GM18499 (cell line): ENCODE measurements around the gene MED17.

Experiments used
- ATAC-seq: cut with Tn5 transposase; IDR thresholded peaks from one replicate; pipeline ENCODE4 v1.9.1; 2021; ENCODE audit warnings: moderate number of reproducible peaks; ENCODE audit not compliant: insufficient read depth, unreplicated experiment

The MED17 gene

DNA sequence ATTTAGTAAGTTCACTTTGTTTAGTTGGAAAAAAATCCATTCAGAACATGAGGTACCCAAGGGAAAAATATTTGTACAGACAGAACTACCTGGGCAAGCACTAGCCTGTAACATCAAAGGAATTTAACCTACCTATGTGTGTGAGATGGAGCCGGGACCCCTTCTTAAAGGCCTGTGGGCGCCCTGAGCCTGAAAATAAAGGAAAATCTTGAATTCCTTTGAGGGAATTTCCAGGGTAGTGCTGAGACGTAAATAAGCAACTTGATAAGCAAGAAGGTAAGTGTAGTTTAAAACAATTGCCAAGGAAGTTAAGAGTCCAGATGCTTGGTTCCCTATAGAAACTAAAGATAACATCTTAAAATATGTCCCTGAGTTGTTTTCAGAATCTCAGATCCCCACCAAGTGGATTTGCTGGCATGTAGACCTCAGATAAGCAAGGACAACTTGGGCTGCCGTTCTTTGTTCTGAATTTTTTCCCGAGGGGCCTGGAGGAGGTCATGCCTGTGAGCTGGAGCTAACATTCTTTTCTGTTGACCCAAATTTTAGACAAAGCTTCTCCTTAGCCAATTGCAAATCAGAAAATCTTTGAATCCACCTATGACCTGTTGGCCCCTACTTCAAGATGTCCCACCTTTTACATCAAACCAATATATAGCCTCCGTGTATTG, 31.0 kb downstream of the MED17 start:
- no peak for ATAC-seq

DNA sequence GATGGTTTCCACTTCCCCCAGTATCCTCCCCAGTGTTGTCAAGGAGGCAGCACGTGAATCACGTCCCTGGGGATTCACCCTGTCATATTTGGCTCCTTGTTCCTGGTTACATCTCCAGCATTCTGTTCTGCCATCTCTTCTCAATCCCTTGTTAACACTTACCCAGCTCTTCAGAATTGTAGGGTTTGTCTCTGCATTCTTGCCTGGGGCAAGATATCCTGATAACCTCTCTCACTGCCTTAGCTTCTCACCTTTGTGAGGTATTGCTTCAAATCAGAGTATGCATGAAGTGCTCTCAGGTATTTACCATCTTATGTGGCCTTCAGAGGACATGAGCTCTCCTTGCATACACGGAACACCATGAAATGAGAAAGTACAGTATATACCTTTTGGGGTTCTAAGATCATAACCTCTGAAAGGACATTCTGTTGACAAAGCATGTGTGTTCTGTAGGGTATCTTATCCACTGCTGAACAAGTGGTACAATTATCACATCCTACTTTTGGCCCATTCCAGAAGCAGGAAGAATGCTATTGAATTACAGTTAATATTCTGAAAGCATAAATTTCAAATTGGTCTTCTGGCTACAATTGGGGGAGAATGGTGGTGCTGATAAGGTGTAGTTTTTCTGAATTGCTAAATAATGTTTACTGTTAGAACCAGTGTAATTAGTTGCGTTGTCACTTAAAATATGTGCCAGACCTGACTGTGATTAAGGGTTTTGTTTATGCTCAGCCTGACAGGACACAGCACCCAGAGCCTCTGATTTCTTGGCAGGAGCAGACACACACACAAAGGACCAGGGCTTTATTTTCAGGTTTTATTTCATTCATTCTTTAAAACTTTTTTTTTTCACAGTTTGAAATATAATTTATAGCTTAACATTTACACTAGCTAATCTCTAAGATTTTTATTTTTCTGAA, 33.6 kb downstream of the MED17 start:
- no peak for ATAC-seq

DNA sequence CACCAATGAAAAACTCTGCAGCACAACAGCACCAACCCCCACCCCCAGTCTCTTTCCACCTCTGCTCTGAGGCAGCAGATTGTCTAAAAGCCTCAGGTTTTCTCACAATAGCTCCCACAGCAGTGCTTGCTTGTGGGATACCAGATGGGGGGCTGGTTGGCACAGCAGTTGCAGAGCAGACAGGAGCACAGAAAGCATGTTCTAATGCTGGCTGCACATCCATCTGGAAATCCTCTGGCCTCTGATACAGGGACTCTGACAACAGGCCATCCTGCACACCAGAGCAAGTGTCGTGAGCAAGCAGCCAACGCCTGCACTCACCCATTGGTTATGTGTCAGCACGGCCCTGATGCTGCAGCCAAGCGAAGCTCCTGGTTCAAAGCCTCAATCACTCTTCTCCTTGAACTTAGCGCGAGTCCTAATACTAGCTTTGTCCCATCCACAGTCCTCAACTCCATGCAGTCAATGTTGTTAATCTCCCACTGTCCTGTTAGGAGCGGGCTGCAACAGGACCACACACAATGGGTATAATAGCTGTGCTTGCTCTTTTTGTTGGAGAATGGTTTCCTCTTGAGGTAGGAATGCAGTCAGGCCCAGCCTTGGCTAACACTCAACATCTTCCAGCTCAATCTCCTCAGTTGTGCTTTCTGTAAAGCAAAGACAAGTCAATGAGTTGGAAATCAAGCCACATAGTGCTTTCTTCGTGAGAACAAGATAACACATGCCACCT, 36.0 kb downstream of the MED17 start:
- ATAC-seq = no peak

DNA sequence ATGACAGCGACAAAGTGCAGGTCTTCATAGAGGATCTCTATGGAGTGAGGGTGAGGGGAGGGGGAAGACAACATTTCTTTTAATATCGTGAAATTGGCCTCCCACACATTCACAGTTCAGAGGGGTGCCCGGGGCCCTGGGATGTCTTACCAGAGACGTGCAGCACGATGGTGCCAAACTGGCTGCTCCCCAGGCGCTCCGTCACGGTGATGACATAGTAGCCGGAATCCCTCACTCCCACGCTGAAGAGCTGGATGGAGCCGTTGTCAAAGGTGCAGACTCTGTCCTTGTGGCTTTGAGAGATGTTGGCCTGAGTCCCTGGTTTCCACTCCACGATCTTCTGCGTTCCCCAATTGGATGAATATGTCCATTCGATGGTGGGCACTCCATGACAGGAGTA, 36.8 kb downstream of the MED17 start:
- no peak for ATAC-seq

DNA sequence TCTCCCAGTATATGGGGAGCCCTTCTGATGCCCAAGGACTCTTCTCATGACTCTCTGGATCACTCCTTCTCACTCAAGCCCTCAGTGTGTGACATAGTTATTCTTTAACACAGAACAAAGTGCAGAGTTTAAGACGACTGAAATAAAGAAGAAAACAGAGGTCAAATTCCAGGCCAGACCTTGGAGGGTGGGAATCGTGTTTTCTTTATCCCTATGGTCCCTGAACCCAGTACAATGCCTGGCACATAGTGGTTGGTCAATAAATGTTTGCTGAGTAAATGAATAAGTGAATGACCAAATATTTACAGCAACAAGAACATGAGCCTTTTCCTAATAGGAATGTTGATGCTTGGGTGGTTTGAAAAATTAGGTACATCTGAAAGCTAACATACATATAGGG, 37.5 kb downstream of the MED17 start:
- no peak for ATAC-seq

DNA sequence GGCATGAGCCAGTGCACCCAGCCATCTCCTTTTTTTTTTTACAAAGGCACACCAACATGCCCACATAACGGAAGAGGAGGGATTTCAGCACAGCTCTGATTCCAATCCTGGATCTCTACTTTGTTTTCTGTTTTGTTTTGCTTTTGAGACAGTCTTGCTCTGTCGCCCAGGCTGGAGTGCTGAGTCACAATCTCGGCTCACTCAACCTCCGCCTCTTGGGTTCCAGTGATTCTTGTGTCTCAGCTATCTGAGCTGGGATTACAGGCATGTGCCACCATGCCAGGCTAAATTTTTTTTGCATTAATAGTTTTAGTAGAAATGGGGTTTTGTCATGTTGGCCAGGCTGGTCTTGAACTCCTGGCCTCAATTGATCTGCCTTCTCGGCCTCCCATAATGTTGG, 38.3 kb downstream of the MED17 start:
- ATAC-seq = no peak

DNA sequence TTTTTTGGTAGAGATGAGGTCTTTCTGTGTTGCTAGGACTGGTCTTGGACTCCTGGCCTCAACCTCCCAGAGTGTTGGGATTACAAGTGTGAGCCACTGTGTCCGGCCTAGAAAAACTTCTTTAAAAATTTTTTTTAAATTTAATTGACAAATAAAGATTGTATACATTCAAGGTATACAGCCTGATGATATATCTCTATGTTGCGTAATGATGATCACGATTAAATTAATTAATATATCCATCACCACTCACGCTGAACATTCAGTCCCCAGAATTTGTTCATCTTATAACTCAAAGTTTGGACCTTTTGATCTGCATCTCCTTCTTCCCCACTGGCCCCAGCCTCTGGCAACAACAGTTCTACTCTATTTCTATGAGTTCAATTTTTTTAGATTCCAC, 39.1 kb downstream of the MED17 start:
- no peak for ATAC-seq

DNA sequence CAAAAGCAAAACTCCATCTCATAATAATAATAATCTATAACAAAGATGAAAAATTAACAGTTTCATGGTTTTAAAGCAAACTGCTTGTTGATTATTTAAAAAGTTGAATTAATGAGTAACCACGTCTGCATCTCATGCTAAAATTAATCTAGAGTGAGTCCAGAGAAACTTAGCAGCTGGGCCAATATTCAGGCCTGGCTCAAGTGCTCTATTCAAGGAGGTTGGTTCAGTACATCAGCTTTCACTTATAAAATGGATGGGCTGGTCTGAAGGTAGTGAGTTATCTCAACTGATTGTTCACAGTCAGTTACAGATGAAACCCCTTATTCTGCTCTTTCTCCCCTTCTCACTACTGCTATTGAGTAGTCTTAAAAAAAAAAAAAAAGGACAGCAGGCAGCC, 43.3 kb downstream of the MED17 start:
- ATAC-seq = no peak

DNA sequence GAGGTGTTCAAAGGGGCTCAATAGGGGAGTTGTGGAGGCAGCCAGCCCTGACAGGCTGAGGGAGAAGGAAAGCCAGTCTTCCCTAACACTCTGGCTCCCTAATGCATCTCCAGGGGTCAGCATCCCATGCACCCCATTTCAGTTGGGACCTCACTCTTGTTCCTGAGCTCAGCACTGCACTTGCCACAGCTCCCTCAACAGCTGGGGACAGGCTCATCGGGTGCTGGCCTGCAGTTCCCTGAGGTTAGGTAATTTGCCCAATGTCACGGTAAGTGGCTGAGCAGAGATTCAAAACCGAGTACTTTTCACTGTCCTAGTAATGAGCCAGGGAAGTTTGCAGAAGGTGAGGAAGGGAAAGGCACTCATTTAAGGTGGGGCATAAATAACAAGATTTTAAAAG, 45.5 kb downstream of the MED17 start:
- ATAC-seq = no peak

DNA sequence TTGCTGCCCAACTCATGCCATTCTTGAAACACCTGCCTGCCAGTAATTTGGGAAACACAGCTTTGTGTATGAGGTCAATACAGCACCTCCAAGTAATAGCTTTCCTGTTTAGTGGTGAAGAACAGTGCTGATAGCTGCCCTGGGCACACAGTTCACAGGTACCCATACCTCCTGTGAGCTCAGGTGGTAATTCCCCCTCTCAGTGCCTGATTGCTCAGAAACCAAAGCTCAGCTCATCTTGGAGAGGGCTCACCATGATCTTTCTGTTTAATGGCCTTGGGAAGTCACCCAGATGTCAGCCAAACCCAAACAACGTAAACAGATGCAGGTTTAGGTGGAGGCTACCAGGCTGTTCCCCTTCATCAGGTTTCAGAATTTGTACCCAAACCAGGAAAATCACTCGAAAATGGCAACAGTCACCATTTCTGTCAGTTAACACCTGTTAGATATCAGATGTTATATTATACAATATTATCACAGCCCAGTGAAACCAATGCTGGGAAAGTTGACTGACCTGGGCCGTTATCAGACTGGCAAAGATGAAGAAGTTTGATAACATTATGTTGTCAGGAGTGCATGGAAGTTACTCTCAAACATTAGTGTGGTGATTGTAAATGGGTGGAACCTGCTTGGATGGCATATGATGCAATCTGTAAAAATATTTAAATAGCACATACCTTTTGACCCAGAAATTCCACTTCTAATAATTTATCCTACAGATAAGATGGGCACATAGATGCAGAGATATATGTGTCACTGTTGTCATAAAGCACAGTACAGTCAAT, 47.5 kb downstream of the MED17 start:
- no peak for ATAC-seq

DNA sequence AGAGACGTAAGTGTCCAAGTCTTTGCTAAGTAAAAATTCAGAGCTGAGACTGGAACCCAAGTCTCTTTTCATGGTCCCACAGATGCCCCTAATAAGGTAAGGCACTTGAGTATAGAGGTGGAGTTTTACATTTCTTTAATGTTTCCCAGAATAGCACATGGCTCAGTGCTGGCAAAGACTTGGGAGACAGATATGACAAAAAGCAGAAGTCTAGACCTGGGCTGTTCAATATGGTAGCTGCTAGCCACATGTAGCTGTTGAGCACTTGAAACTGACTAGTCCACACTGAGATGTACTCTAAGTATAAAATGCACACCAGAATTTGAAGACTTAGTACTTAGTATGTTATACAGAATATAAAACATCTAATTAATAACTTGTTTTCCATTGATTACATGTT, 48.7 kb downstream of the MED17 start:
- no peak for ATAC-seq

DNA sequence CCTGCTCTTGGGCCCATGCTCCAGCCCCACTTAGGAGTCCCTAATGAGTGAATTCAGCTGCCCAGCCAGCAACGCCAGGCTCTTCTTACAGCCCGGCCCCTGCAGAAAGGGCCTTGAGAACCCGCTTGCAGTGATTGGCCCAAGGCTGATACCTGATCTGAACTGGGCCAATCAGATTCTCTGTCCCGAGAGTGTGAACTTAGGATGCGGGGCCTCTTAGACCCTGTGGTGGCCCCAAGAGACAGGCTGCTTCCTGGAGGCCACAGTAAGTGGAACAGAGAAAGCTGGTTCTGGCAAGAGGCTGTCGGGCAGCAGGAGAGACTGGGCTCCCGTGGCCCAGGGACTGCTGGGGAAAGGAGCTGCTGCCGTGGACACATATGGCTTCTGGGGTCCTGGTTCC, 54.9 kb downstream of the MED17 start:
- ATAC-seq = no peak

DNA sequence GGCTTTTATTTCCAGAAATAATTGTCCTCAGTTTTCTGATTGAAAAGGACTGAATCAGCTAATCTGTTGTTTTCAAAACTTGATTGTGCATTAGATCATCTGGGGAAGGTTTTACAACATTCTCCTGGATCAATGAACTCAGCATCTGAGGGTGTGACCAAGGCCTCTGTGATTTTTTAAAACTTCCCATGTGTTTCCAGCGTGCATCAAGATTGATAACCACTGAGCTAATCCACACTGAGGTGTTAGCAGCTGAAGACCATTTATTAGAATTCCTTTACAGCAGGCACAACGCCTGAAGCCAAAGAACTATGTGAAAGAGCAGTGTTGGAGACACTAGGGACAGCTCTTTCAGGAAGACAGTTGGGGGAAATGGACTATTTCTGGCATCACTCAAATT, 56.1 kb downstream of the MED17 start:
- ATAC-seq = no peak

DNA sequence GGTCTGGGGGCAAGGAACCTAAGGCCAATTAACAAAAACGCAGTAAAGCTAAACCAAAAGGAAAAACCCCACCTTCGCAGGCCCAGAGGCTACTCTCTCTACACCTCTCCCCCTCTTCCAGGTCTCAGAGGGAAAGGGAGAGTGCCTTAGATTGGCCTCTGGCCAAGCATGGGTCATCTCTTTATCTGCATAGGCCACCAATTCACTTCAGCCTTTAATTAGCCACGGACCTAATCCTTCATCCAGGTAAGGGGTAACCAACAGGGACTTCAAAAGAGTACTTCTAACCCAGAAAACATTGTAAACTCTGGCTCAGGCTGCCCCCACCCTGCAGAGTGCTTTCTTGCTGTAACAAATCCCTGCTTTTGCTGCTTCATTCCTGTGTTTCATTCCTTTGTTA, 56.9 kb downstream of the MED17 start:
- ATAC-seq = no peak

DNA sequence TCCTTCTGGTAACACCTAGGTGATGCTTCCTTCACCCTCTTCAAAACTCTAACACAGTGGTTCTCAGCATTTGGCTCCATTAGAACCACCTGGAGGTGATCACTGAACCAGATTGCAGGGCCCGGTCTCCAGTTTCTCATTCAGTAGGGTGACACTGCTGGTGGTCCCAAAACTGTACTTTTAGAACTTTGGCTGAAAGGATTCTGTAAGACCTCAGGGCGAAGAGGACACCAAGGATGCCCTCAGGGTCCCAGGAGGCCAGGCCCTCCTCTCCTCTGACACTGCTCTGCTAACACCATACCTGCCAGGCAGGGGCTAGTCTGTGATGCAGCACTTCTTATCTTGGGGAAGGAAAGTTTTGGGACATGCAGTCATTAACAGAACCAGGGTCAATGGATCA, 57.4 kb downstream of the MED17 start:
- ATAC-seq = no peak

DNA sequence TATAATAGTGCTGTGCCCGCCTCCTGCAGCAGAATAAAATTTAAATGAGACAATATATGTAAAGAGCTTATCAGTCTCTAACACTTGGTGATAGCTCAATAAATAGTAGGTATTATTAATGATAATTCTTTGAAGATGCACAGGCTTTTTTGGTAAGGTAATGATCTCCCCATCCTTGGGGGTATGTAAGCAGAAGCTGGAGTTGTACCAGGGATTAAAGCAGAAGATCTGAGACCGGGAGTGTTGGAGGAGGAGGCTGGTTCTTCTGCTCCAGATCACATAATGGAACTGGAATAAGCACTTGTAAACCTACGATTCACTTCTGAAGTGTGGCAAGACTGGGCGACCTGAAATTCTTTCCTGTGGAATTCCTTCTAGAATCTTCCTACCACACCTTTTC, 58.0 kb downstream of the MED17 start:
- no peak for ATAC-seq

DNA sequence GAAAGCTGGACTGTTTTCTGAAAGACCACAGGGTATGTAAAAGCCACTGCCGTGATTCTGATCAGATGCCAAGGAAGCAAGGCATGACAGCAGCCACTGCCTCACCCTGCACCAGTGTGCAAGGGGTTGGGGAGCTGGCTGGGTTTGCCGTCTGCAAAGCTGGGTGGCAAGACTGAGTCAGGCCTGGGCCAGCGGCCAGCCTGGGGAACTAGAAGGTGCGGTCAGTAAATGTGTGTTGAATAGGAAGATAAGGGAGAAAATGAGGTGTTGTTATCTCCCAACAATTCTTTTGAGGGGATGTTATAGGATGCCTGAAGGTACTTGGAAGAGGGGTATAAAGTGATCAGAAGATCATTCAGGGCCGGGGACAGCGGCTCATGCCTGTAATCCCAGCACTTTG, 58.4 kb downstream of the MED17 start:
- no peak for ATAC-seq

DNA sequence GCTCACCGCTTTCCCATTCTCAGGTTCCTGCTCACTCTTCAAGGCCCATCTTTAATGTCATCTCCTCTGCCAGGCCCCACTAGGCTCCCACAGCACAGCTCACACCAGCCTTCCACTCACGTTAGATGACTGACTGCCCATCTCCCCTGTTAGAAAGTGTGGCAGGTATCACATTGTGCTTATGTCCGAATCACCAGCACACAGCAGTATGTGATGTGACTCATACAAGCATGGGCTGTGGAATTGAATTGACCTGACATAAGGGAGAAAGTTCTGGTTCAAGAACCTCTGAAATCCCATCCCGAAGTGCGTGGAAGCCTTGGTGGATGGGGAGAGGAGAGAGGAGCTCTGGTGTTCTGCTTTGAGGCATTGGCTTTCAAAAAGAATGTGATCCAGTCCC, 59.8 kb downstream of the MED17 start:
- ATAC-seq = no peak

DNA sequence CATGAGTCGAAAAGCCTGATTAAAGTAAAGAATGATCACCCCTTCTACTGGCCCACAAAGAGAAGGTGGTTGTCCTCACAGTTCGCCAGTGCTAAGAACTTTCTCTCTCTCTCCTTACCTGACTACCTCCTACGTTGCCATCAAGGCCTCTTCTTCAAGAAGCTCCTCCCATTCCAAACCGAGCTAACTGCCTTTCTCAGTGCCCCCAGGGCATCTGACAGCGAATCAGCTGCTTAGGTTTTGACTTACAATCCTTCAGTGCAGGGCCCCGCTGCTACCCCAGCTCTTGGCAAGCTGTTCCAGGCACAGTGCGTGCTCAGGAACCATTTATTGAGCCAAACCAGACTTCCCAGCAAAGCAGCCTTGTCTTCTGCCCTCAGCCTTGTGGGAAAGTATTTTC, 60.5 kb downstream of the MED17 start:
- no peak for ATAC-seq
